Measurements from ENCODE around the gene FBN1. TPM values are rescaled to one million over a fixed set of nuclear protein-coding genes. Genes with fewer than 3 reads are reported as not detected.

Gene FBN1
- total RNA-seq, 2 donors from 2014 or later = 258 to 300 TPM

GRCh38 chr15:48373821-48374451 is 271.6 kb downstream of the FBN1 start:
- ATAC-seq (ENCODE audit: insufficient number of reproducible peaks, low FRiP score, low read depth) (no peak), DNase-seq (ENCODE audit: low spot score) (no peak)
- TF ChIP-seq, protein P1, sequence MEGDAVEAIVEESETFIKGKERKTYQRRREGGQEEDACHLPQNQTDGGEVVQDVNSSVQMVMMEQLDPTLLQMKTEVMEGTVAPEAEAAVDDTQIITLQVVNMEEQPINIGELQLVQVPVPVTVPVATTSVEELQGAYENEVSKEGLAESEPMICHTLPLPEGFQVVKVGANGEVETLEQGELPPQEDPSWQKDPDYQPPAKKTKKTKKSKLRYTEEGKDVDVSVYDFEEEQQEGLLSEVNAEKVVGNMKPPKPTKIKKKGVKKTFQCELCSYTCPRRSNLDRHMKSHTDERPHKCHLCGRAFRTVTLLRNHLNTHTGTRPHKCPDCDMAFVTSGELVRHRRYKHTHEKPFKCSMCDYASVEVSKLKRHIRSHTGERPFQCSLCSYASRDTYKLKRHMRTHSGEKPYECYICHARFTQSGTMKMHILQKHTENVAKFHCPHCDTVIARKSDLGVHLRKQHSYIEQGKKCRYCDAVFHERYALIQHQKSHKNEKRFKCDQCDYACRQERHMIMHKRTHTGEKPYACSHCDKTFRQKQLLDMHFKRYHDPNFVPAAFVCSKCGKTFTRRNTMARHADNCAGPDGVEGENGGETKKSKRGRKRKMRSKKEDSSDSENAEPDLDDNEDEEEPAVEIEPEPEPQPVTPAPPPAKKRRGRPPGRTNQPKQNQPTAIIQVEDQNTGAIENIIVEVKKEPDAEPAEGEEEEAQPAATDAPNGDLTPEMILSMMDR (IDR thresholded peaks at IDR 0.05) = no peak
- no peak overlapping the region for H3K27ac ChIP-seq
- H3K4me3 ChIP-seq = no peak overlapping the region
- H3K4me1 ChIP-seq (ENCODE audit: control insufficient read depth in 1 of 2, low read depth in 2 of 2) = peaks cover 0 to 13% of the 10 kb centered on the region in 2 donors
- no peaks in the 10 kb centered on the region for H3K9me3 ChIP-seq
- no peaks in the 10 kb centered on the region for H3K27me3 ChIP-seq (replicated peaks; ENCODE audit: insufficient read depth)
- no peaks in the 10 kb centered on the region for H3K36me3 ChIP-seq

DNA sequence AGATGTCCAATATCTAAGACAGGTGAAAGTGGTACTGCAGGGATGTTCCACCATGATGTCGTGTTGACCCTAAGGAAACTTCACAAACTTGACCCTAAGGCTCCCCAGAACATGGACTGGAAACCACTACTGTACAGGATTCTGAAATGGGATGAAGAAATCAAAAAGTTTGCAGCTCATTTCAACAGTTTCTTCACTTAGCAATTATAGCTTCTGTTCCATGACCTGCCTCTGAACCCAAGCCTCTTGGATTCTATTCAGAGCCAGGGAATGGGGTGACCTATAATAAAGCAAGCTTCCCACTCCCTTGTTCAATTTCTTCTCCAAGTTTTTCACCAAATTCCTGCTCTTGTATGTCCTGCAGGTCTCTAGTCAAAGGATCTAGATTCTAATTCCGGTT is 273.5 kb downstream of the FBN1 start:
- DNase-seq (ENCODE audit: low spot score) = no peak
- Histone ChIP-seq H3K27ac (no peak overlapping the region), H3K27me3 (replicated peaks; ENCODE audit: insufficient read depth) (no peaks in the 10 kb centered on the region), H3K9me3 (no peaks in the 10 kb centered on the region), H3K36me3 (no peaks in the 10 kb centered on the region), H3K4me1 (ENCODE audit: control insufficient read depth in 1 of 2, low read depth in 2 of 2) (peaks cover 0 to 13% of the 10 kb centered on the region in 2 donors), H3K4me3 (no peak overlapping the region)
- ATAC-seq (ENCODE audit: insufficient number of reproducible peaks, low FRiP score, low read depth) = no peak
- TF ChIP-seq, protein P1 (IDR thresholded peaks at IDR 0.05) = no peak

- Histone ChIP-seq H3K27ac (no peak overlapping the region), H3K4me3 (no peak overlapping the region), H3K4me1 (ENCODE audit: control insufficient read depth in 1 of 2, low read depth in 2 of 2) (peaks cover 0 to 13% of the 10 kb centered on the region in 2 donors), H3K9me3 (no peaks in the 10 kb centered on the region), H3K27me3 (replicated peaks; ENCODE audit: insufficient read depth) (no peaks in the 10 kb centered on the region), H3K36me3 (no peaks in the 10 kb centered on the region)
- ATAC-seq (ENCODE audit: insufficient number of reproducible peaks, low FRiP score, low read depth) (no peak), DNase-seq (ENCODE audit: low spot score) (no peak)
- TF ChIP-seq, protein P1 (IDR thresholded peaks at IDR 0.05) = no peak
Measured at GRCh38 chr15:48371550-48371949, 274.0 kb downstream of the FBN1 start.

- H3K27ac ChIP-seq = no peak overlapping the region
- TF ChIP-seq, protein P1 (IDR thresholded peaks at IDR 0.05) = no peak
- ATAC-seq (ENCODE audit: insufficient number of reproducible peaks, low FRiP score, low read depth) = no peak
Measured at GRCh38 chr15:48370460-48370859, 275.0 kb downstream of the FBN1 start.

DNA sequence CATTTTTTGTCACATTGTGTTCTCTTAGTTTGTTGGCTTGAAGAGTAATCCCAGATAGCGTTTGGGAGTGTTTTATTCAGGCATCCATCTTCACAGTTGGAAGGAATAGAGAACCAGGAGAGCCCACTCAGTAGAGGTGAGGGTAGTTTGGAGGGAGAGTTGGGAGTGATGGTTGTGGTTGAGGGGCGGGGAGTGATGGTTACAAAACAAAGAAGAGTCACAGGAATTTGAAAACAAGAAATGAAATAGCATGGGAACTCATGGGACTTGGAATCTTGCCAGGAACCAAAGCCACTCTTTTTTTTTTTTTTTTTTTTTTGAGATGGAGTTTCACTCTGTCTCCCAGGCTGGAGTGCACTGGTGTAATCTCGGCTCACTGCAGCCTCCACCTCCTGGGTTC is 278.0 kb downstream of the FBN1 start:
- no peaks in the 10 kb centered on the region for H3K27me3 ChIP-seq (replicated peaks; ENCODE audit: insufficient read depth)
- H3K36me3 ChIP-seq = no peaks in the 10 kb centered on the region
- TF ChIP-seq, protein P1 (IDR thresholded peaks at IDR 0.05) = no peak
- H3K4me1 ChIP-seq (ENCODE audit: control insufficient read depth in 1 of 2, low read depth in 2 of 2) = no peaks in the 10 kb centered on the region
- no peaks in the 10 kb centered on the region for H3K9me3 ChIP-seq
- ATAC-seq (ENCODE audit: insufficient number of reproducible peaks, low FRiP score, low read depth) (no peak), DNase-seq (ENCODE audit: low spot score) (no peak)
- no peak overlapping the region for H3K27ac ChIP-seq
- H3K4me3 ChIP-seq = no peak overlapping the region

More at GRCh38 chr15:48370460-48370859, 275.0 kb downstream of the FBN1 start:
- no peaks in the 10 kb centered on the region for H3K27me3 ChIP-seq (replicated peaks; ENCODE audit: insufficient read depth)
- H3K4me1 ChIP-seq (ENCODE audit: control insufficient read depth in 1 of 2, low read depth in 2 of 2) = peaks cover 0 to 13% of the 10 kb centered on the region in 2 donors
- H3K9me3 ChIP-seq = no peaks in the 10 kb centered on the region
- H3K36me3 ChIP-seq = no peaks in the 10 kb centered on the region
- H3K4me3 ChIP-seq = no peak overlapping the region
- no peak for DNase-seq (ENCODE audit: low spot score)
